Mesothelial cell of epicardium (in vitro differentiated cells): ENCODE data around the gene MAB21L3. TPM values are rescaled to one million over a fixed set of nuclear protein-coding genes. Genes with fewer than 3 reads are reported as not detected.

Experiments
- DNase-seq, 2 experiments: peaks; one replicate each; pipeline ENCODE4 v3.0.0; 2021; ENCODE audit warnings: low spot score in 2 of 2; ENCODE audit not compliant: unreplicated experiment in 2 of 2
- H3K27ac Mint-ChIP-seq: 2 replicates; pipeline ENCODE4 v1.8.0; 2021; ENCODE audit warnings: mixed read lengths
- H3K27me3 Mint-ChIP-seq: 2 replicates; pipeline ENCODE4 v1.8.0; 2021; ENCODE audit warnings: low read depth, mixed read lengths
- H3K36me3 Mint-ChIP-seq: 2 replicates; pipeline ENCODE4 v1.8.0; 2021; ENCODE audit warnings: mixed read lengths
- H3K4me1 Mint-ChIP-seq: 2 replicates; pipeline ENCODE4 v1.8.0; 2021; ENCODE audit warnings: mixed read lengths
- H3K4me3 Mint-ChIP-seq: 2 replicates; pipeline ENCODE4 v1.8.0; 2021; ENCODE audit warnings: mild to moderate bottlenecking, moderate library complexity, mixed read lengths
- H3K9me3 Mint-ChIP-seq: 2 replicates; pipeline ENCODE4 v1.8.0; 2021; ENCODE audit warnings: mixed read lengths
- CTCF ChIP-seq: fragments of 200-600 bp; sonication (generic); IDR thresholded peaks from one replicate; pipeline ENCODE4 v1.5.0; 2021; ENCODE audit warnings: antibody characterized with exemption; ENCODE audit not compliant: unreplicated experiment
- total RNA-seq: library from RNA; stranded (reverse); gene quantifications from 3 replicates; pipeline ENCODE4 v1.2.1, GENCODE V29; 2021

MAB21L3 gene
- total RNA-seq, 1 donor from 2014 or later = 0.16 TPM

DNA sequence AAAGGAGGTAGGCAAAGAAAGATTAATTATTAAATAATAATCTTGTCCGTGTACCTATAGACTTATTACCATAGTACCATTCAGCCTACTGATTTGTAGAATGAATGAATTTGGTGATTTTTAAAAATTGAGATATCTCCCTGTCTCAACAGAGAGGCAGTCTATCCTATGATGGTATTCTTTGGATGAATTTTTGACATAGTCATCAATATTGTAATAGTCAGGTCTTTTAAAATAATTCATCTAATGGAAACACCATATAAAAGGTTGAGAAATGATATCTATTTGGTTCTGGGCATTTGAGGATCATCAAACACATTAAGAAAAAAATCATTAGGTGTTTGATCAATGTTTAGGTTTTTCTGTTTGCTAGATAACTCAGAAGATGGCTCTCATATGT lies 35.6 kb upstream of the MAB21L3 start:
- DNase-seq = no peak
- Mint-ChIP-seq H3K9me3 (no peaks in the 10 kb centered on the region), H3K27ac (no peak overlapping the region), H3K36me3 (peaks cover 8% of the 10 kb centered on the region), H3K4me3 (no peak overlapping the region), H3K27me3 (no peaks in the 10 kb centered on the region), H3K4me1 (no peaks in the 10 kb centered on the region)
- no peak for TF ChIP-seq CTCF

DNA sequence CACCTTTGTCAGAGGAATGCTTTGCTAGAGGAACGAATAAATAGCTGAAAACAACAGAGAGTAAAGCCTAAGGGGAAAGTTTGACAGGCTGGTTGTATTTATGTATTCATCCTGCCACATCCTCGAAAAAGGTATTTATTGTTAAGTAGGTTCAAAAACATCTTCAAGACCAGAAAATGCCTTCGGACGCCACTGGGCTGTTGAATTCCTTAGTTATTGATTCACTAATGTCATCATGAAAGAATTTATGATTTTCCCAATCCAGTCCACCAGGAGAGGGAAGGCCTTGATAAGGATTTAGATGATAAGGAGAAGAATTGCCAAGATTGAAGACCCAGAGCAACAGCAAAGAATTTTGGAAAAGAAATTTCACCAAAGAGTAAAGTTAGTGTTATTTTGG lies 35.2 kb upstream of the MAB21L3 start:
- no peak overlapping the region for H3K4me3 Mint-ChIP-seq
- H3K36me3 Mint-ChIP-seq = peaks cover 8% of the 10 kb centered on the region
- DNase-seq = no peak
- H3K27me3 Mint-ChIP-seq = no peaks in the 10 kb centered on the region
- H3K4me1 Mint-ChIP-seq = no peaks in the 10 kb centered on the region
- no peak overlapping the region for H3K27ac Mint-ChIP-seq
- no peaks in the 10 kb centered on the region for H3K9me3 Mint-ChIP-seq
- TF ChIP-seq CTCF = no peak

GRCh38 chr1:116076831-116077230 lies 34.4 kb upstream of the MAB21L3 start:
- Mint-ChIP-seq H3K9me3 (no peaks in the 10 kb centered on the region), H3K27ac (no peak overlapping the region), H3K4me3 (no peak overlapping the region), H3K4me1 (no peaks in the 10 kb centered on the region), H3K27me3 (no peaks in the 10 kb centered on the region), H3K36me3 (peaks cover 7% of the 10 kb centered on the region)
- no peak for DNase-seq
- no peak for TF ChIP-seq CTCF

DNA sequence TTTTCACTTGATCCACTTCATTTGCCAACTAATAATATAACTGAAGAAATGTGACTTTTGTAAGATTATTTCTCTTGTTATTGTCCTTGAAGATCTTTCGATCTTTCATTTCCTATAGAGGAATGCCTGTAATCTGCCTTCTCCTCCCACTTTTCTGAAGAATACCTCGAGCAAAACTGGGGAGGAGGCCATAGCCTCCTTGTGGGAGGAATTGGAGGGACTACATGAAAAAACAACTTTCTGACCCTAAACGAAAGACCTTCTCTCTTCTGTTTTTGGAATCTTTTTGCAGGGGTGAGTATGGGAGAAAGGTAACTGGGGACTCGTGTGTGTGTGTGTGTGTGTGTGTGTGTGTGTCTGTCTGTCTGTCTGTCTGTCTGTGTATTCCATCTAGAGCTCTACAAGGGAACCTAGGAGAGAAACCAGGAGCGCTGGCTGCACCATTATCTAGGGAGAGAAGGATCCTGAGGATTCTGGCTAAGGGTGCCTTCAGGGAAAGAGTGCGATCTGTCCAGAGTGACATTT lies 32.4 kb upstream of the MAB21L3 start:
- no peak overlapping the region for H3K27ac Mint-ChIP-seq
- no peaks in the 10 kb centered on the region for H3K4me1 Mint-ChIP-seq
- DNase-seq = no peak
- H3K27me3 Mint-ChIP-seq = no peaks in the 10 kb centered on the region
- H3K36me3 Mint-ChIP-seq = peaks cover 6% of the 10 kb centered on the region
- no peak for TF ChIP-seq CTCF
- no peak overlapping the region for H3K4me3 Mint-ChIP-seq
- H3K9me3 Mint-ChIP-seq = peaks cover 3% of the 10 kb centered on the region

DNA sequence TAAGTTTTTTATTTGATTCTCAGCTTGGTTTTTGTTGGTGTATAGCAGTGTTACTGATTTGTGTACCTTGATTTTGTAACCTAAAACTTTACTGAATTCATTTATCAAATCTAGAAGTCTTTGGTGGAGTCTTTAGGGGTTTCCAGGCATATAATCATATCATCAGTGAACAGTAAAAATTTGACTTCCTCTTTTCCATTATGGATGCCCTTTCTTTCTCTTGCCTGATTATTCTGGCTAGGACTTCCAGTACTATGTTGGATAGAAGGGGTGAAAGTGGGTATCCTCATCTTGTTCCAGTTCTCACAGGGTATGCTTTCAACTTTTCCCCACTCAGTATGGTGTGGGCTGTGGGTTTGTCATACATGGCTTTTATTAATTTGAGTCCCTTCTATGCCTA lies 23.6 kb upstream of the MAB21L3 start:
- TF ChIP-seq CTCF = no peak
- Mint-ChIP-seq H3K27me3 (no peaks in the 10 kb centered on the region), H3K27ac (no peak overlapping the region), H3K9me3 (peaks cover 61% of the 10 kb centered on the region), H3K4me3 (no peak overlapping the region), H3K36me3 (peaks cover 21% of the 10 kb centered on the region), H3K4me1 (peaks cover 2% of the 10 kb centered on the region)
- DNase-seq = no peak

- TF ChIP-seq CTCF = no peak
- H3K27ac Mint-ChIP-seq = no peak overlapping the region
- H3K27me3 Mint-ChIP-seq = no peaks in the 10 kb centered on the region
- no peak overlapping the region for H3K4me3 Mint-ChIP-seq
- H3K9me3 Mint-ChIP-seq = peaks cover 70% of the 10 kb centered on the region
- H3K36me3 Mint-ChIP-seq = peaks cover 24% of the 10 kb centered on the region
- no peak for DNase-seq
- H3K4me1 Mint-ChIP-seq = peaks cover 9% of the 10 kb centered on the region
These were observed 21.3 kb upstream of the MAB21L3 start for GRCh38 chr1:116089870-116090269.
